NOMO-1 treated with dmso at 0.1 percent for 144 hours (cell line): ENCODE results near the gene MMP19.
"Not testable (repeated sequence)": the region's sequence is repeated elsewhere in the genome, so short reads cannot be mapped to it uniquely, and the experiment has no call there.

ENCODE experiments used
- DNase-seq: peaks from one replicate; lab custom pipeline; 2025; ENCODE audit not compliant: unreplicated experiment; lab: John Stamatoyannopoulos, UW

The MMP19 gene

GRCh38 chr12:55842681-55843429 lies at the start of gene MMP19:
Gene MMP19, minus strand, starts transcription at chr12:55842936. Its CDS starts 106 bp downstream, at chr12:55842830.
- DNase-seq, result peak; percentile 23

- no peak for DNase-seq
Measured at GRCh38 chr12:55891310-55891709, 48.6 kb upstream of the MMP19 start.

- no peak for DNase-seq
Measured at GRCh38 chr12:55885113-55885512, 42.4 kb upstream of the MMP19 start.

GRCh38 chr12:55877824-55878223 lies 35.1 kb upstream of the MMP19 start:
- DNase-seq, result no peak

GRCh38 chr12:55875704-55876467 lies 33.1 kb upstream of the MMP19 start:
- no peak for DNase-seq

- no peak for DNase-seq
Measured at GRCh38 chr12:55874443-55874842, 31.7 kb upstream of the MMP19 start.

GRCh38 chr12:55866454-55867004 lies 23.8 kb upstream of the MMP19 start:
- not testable (repeated sequence) for DNase-seq

- no peak for DNase-seq
Measured at GRCh38 chr12:55865327-55865726, 22.6 kb upstream of the MMP19 start.

GRCh38 chr12:55862931-55863330 lies 20.2 kb upstream of the MMP19 start:
- DNase-seq, result not testable (repeated sequence)

GRCh38 chr12:55862286-55862685 lies 19.6 kb upstream of the MMP19 start:
- no peak for DNase-seq

- DNase-seq, result no peak
Measured at GRCh38 chr12:55861871-55862270, 19.1 kb upstream of the MMP19 start.

- no peak for DNase-seq
Measured at GRCh38 chr12:55861396-55861795, 18.7 kb upstream of the MMP19 start.

- no peak for DNase-seq
Measured at GRCh38 chr12:55852740-55853139, 10.0 kb upstream of the MMP19 start.

- no peak for DNase-seq
Measured at GRCh38 chr12:55850893-55851292, 8.2 kb upstream of the MMP19 start.

- no peak for DNase-seq
Measured at GRCh38 chr12:55850401-55850800, 7.7 kb upstream of the MMP19 start.

GRCh38 chr12:55849616-55850343 lies 7.0 kb upstream of the MMP19 start:
- DNase-seq, result no peak

GRCh38 chr12:55847603-55848291 lies 5.0 kb upstream of the MMP19 start:
- no peak for DNase-seq

GRCh38 chr12:55847033-55847432 lies 4.3 kb upstream of the MMP19 start:
- no peak for DNase-seq

- DNase-seq, result no peak
Measured at GRCh38 chr12:55845785-55846496, 3.2 kb upstream of the MMP19 start.

GRCh38 chr12:55845361-55845760 lies 2.6 kb upstream of the MMP19 start:
- DNase-seq, result no peak
